GM19193 (cell line): ENCODE data around the gene NEGR1.

Source experiments
- POLR2A ChIP-seq: IDR thresholded peaks from 4 replicates; pipeline ENCODE4 v1.6.1; 2011; ENCODE audit not compliant: insufficient read depth, insufficient read length; ENCODE audit errors: extremely low read depth

Gene NEGR1

GRCh38 chr1:72278461-72278860 lies 3.9 kb downstream of the NEGR1 start:
- TF ChIP-seq POLR2A = no peak

- no peak for TF ChIP-seq POLR2A
Measured at GRCh38 chr1:72271555-72272085, 10.7 kb downstream of the NEGR1 start.

- TF ChIP-seq POLR2A = no peak
Measured at GRCh38 chr1:72262735-72263134, 19.6 kb downstream of the NEGR1 start.

GRCh38 chr1:72253132-72253531 lies 29.2 kb downstream of the NEGR1 start:
- no peak for TF ChIP-seq POLR2A

- no peak for TF ChIP-seq POLR2A
Measured at GRCh38 chr1:72241397-72241796, 40.9 kb downstream of the NEGR1 start.

GRCh38 chr1:72235062-72235461 lies 47.3 kb downstream of the NEGR1 start:
- no peak for TF ChIP-seq POLR2A

- no peak for TF ChIP-seq POLR2A
Measured at GRCh38 chr1:72230746-72231145, 51.6 kb downstream of the NEGR1 start.

- TF ChIP-seq POLR2A = no peak
Measured at GRCh38 chr1:72229893-72230292, 52.4 kb downstream of the NEGR1 start.

GRCh38 chr1:72227667-72228066 lies 54.7 kb downstream of the NEGR1 start:
- TF ChIP-seq POLR2A = no peak

- no peak for TF ChIP-seq POLR2A
Measured at GRCh38 chr1:72224506-72224905, 57.8 kb downstream of the NEGR1 start.

GRCh38 chr1:72221811-72222210 lies 60.5 kb downstream of the NEGR1 start:
- no peak for TF ChIP-seq POLR2A

- TF ChIP-seq POLR2A = no peak
Measured at GRCh38 chr1:72218141-72218739, 64.1 kb downstream of the NEGR1 start.

- TF ChIP-seq POLR2A = no peak
Measured at GRCh38 chr1:72207059-72207458, 75.3 kb downstream of the NEGR1 start.

GRCh38 chr1:72202761-72203160 lies 79.6 kb downstream of the NEGR1 start:
- no peak for TF ChIP-seq POLR2A

- no peak for TF ChIP-seq POLR2A
Measured at GRCh38 chr1:72197786-72198185, 84.6 kb downstream of the NEGR1 start.

GRCh38 chr1:72186733-72187307 lies 95.5 kb downstream of the NEGR1 start:
- no peak for TF ChIP-seq POLR2A
